GM19468 (cell line): ENCODE measurements around the gene BHMT.

ENCODE experiments used
- ATAC-seq: cut with Tn5 transposase; IDR thresholded peaks from one replicate; pipeline ENCODE4 v1.9.1; 2021; ENCODE audit warnings: mild to moderate bottlenecking, moderate library complexity, moderate number of reproducible peaks; ENCODE audit not compliant: unreplicated experiment; ENCODE audit errors: extremely low read depth

Gene BHMT

GRCh38 chr5:79109527-79110492 lies 1.8 kb upstream of the BHMT start:
- ATAC-seq: no peak

- no peak for ATAC-seq
Observed at GRCh38 chr5:79111960-79112702, 522 bp downstream of the BHMT start.

GRCh38 chr5:79112703-79113058 lies 1.1 kb downstream of the BHMT start:
- ATAC-seq: no peak

GRCh38 chr5:79119486-79119885 lies 7.9 kb downstream of the BHMT start:
- no peak for ATAC-seq

GRCh38 chr5:79120221-79120620 lies 8.6 kb downstream of the BHMT start:
- ATAC-seq: no peak

GRCh38 chr5:79122973-79123372 lies 11.4 kb downstream of the BHMT start:
- ATAC-seq: no peak

GRCh38 chr5:79124607-79125006 lies 13.0 kb downstream of the BHMT start:
- no peak for ATAC-seq

- no peak for ATAC-seq
Observed at GRCh38 chr5:79130781-79131180, 19.2 kb downstream of the BHMT start.

- ATAC-seq: no peak
Observed at GRCh38 chr5:79133121-79133656, 21.6 kb downstream of the BHMT start.

- ATAC-seq: no peak
Observed at GRCh38 chr5:79133657-79134451, 22.2 kb downstream of the BHMT start.

GRCh38 chr5:79135790-79136553 lies 24.4 kb downstream of the BHMT start:
- no peak for ATAC-seq

GRCh38 chr5:79136618-79137017 lies 25.0 kb downstream of the BHMT start:
- no peak for ATAC-seq

- no peak for ATAC-seq
Observed at GRCh38 chr5:79140553-79140952, 28.9 kb downstream of the BHMT start.

- ATAC-seq: no peak
Observed at GRCh38 chr5:79143684-79144379, 32.2 kb downstream of the BHMT start.

- no peak for ATAC-seq
Observed at GRCh38 chr5:79147076-79147475, 35.5 kb downstream of the BHMT start.

GRCh38 chr5:79149433-79149832 lies 37.8 kb downstream of the BHMT start:
- ATAC-seq: no peak

- no peak for ATAC-seq
Observed at GRCh38 chr5:79151942-79152671, 40.5 kb downstream of the BHMT start.

GRCh38 chr5:79157305-79157704 lies 45.7 kb downstream of the BHMT start:
- no peak for ATAC-seq
